Choroid plexus epithelial cell (primary cell): Measurements from ENCODE around the gene ARHGEF11.

Experiments used
- DNase-seq: peaks from one replicate; pipeline ENCODE4 v3.0.0-alpha.2; 2010; ENCODE audit warnings: low read depth
- H3K4me3 ChIP-seq: 2 replicates; pipeline ENCODE4 v1.5.1; 2011; ENCODE audit warnings: low read depth, mild to moderate bottlenecking, control low read depth, low read length, moderate library complexity
- CTCF ChIP-seq: conservative IDR thresholded peaks from 2 replicates; pipeline ENCODE4 v1.5.1; 2011; ENCODE audit warnings: low read depth, mild to moderate bottlenecking, control low read depth, inconsistent platforms, low read length, moderate library complexity

The ARHGEF11 gene

GRCh38 chr1:156925154-156926010, 120.2 kb downstream of the ARHGEF11 start:
- H3K4me3 ChIP-seq, result no peak overlapping the region
- no peak for DNase-seq
- no peak for TF ChIP-seq CTCF

DNA sequence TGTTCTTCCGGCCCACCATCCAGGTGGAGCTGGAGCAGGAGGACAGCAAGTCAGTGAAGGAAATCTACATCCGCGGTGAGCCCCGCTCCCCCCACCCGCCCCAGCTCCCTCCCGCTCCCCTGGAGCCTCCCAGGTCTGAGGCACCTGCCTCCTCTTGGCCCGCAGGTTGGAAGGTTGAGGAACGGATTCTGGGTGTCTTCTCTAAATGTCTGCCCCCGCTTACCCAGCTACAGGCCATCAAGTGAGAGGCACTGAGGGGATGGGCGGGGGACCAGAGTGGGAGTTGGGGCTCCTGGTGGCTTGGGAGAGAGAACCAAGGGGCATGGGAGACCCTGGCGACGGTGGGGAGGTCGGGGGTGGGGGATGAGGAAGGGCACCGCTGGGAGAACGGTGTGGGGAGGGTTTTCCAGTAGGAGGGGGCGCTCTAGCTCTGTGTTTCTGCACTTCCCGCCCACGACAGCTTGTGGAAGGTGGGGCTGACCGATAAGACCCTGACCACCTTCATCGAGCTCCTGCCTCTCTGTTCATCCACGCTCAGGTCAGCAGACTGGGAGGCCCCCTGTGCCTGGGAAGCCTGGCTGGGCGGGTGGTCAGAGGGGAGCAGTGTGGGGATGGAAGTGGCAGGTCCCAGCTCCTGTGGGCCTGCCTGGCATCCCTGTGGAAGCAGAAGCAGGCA, 120.9 kb downstream of the ARHGEF11 start:
- DNase-seq, result no peak
- no peak for TF ChIP-seq CTCF
- H3K4me3 ChIP-seq, result no peak overlapping the region

DNA sequence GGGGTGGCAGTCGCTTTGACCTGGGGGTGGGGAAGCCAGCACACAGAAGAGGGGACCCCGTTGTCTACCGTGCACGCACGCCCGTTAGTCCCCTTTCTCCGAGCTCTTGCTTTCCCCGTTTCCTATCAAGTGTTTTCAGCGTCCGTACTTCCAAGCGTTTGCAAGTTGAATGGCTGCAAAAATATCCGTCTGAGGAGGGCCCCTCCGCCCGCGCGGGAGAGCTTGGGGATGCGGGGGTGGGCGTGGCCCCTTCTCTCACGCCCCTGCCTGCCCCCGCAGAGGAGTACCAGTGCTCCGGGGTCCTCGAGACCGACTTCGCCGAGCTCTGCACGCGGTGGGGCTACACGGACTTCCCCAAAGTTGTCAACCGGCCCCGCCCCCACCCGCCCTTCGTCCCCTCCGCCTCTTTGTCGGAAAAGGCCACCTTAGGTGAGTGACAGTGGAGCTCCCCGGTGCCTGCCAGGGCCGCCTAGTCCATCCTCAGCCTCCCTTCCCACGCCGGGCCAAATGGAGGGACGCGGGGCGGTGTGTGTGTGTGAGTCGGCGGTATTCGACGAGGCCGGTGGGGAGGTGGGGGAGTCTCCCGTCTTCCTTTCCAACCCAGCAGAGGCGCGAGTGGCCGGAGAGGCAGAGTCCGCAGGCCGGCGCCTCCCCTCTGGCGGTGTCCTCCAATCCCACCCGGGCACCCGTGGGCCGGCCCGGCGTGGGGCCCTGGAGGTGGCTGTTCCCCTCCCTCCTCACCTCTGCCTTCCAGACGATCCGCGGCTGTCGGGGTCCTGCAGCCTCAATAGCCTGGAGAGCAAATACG, 121.7 kb downstream of the ARHGEF11 start:
- H3K4me3 ChIP-seq, result no peak overlapping the region
- DNase-seq, result no peak
- no peak for TF ChIP-seq CTCF

DNA sequence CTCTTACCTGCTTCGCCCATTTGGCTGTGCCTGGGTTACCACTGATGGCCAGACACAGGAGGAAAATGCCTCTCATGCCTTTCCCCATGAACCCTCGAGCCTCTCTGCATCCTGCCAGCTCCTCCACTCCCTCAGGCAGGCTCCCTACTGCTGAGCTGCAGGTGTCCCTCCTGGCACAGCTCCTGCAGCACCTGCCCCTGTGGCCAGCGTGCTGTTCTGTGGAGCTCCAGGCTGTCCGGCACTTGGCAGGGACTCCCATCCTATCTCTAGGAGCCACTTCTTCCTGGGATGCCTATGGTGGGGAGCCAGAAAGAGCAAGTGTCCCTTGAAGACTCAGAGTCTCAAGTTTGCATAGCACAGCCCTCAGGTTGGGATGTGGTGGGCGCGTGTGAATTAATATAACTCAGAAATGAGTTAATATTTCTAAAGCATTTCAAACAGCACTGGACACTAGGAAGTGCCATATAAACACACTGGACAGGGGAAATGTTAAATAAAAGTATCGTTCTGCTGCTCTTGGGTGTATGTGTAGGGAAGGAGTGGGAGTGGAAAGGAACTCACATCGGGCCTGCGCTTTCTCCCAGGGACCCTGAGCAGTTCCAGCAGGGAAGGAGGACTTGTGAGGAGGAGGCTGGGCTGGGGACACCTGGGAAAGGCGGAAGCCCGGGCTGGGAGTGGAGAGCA, 122.4 kb downstream of the ARHGEF11 start:
- no peak for TF ChIP-seq CTCF
- DNase-seq, result no peak
- H3K4me3 ChIP-seq, result no peak overlapping the region

GRCh38 chr1:156921053-156921529, 124.5 kb downstream of the ARHGEF11 start:
- H3K4me3 ChIP-seq, result no peak overlapping the region
- no peak for TF ChIP-seq CTCF
- no peak for DNase-seq

GRCh38 chr1:156920233-156921052, 125.1 kb downstream of the ARHGEF11 start, which contains the start of gene LRRC71:
LRRC71 (plus strand) TSS chr1:156920632; CDS start chr1:156920804, 172 bp downstream.
- peak; percentile 74 for TF ChIP-seq CTCF
- H3K4me3 ChIP-seq, result peak within 1 kb of the TSS; percentile 43
- peak; percentile 75 for DNase-seq
